Measurements from ENCODE around the gene MDH1B.

DNA sequence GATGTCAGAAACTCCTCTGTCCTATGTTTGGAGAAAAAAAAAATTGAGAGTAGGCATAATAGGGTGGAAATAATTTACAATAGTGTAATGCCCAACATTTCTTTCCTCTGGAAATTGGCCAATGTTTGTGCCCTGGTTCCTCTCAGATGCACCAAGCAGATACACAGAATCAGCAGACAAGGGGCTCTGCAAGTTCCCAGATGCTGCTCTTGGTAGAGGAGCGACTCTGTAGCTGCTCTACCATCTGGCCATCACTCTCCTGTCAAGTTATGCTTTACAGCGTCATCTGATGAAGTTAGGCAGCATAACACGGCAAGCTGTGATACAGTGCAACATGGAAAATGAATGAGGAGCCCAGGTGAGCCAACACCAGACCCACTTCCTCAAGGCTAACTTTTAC, 48.5 kb downstream of the MDH1B start:
- TF ChIP-seq, protein P1, sequence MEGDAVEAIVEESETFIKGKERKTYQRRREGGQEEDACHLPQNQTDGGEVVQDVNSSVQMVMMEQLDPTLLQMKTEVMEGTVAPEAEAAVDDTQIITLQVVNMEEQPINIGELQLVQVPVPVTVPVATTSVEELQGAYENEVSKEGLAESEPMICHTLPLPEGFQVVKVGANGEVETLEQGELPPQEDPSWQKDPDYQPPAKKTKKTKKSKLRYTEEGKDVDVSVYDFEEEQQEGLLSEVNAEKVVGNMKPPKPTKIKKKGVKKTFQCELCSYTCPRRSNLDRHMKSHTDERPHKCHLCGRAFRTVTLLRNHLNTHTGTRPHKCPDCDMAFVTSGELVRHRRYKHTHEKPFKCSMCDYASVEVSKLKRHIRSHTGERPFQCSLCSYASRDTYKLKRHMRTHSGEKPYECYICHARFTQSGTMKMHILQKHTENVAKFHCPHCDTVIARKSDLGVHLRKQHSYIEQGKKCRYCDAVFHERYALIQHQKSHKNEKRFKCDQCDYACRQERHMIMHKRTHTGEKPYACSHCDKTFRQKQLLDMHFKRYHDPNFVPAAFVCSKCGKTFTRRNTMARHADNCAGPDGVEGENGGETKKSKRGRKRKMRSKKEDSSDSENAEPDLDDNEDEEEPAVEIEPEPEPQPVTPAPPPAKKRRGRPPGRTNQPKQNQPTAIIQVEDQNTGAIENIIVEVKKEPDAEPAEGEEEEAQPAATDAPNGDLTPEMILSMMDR (conservative IDR thresholded peaks at IDR 0.05; ENCODE audit: low read length) = no peak
- no peak for TF ChIP-seq EZH2phosphoT487 (IDR thresholded peaks at IDR 0.05; ENCODE audit: borderline replicate concordance)
